GM21367 (cell line): ENCODE results near the gene PTPRD.

ENCODE experiments used
- ATAC-seq: cut with Tn5 transposase; IDR thresholded peaks from one replicate; pipeline ENCODE4 v1.9.1; 2021; ENCODE audit not compliant: unreplicated experiment

PTPRD gene

GRCh38 chr9:8514760-8515159, 2098.0 kb downstream of the PTPRD start:
- no peak for ATAC-seq

- ATAC-seq, result no peak
Observed at GRCh38 chr9:8508671-8509290, 2104.0 kb downstream of the PTPRD start.

GRCh38 chr9:8494571-8494970, 2118.2 kb downstream of the PTPRD start:
- no peak for ATAC-seq

- no peak for ATAC-seq
Observed at GRCh38 chr9:8492679-8493078, 2120.1 kb downstream of the PTPRD start.

- no peak for ATAC-seq
Observed at GRCh38 chr9:8492024-8492423, 2120.8 kb downstream of the PTPRD start.

GRCh38 chr9:8491563-8491962, 2121.2 kb downstream of the PTPRD start:
- ATAC-seq, result no peak

GRCh38 chr9:8489835-8490234, 2123.0 kb downstream of the PTPRD start:
- ATAC-seq, result no peak

GRCh38 chr9:8486095-8486494, 2126.7 kb downstream of the PTPRD start:
- ATAC-seq, result no peak

GRCh38 chr9:8484597-8485191, 2128.1 kb downstream of the PTPRD start:
- ATAC-seq, result no peak

GRCh38 chr9:8477450-8477849, 2135.4 kb downstream of the PTPRD start:
- no peak for ATAC-seq

- no peak for ATAC-seq
Observed at GRCh38 chr9:8474937-8475336, 2137.9 kb downstream of the PTPRD start.

- no peak for ATAC-seq
Observed at GRCh38 chr9:8473244-8474020, 2139.4 kb downstream of the PTPRD start.

GRCh38 chr9:8468045-8468637, 2144.7 kb downstream of the PTPRD start:
- ATAC-seq, result no peak

- no peak for ATAC-seq
Observed at GRCh38 chr9:8457816-8458215, 2155.0 kb downstream of the PTPRD start.

GRCh38 chr9:8457055-8457454, 2155.7 kb downstream of the PTPRD start:
- ATAC-seq, result no peak

- no peak for ATAC-seq
Observed at GRCh38 chr9:8456344-8456743, 2156.5 kb downstream of the PTPRD start.

- ATAC-seq, result no peak
Observed at GRCh38 chr9:8450810-8451545, 2161.8 kb downstream of the PTPRD start.

- ATAC-seq, result no peak
Observed at GRCh38 chr9:8448226-8448625, 2164.6 kb downstream of the PTPRD start.

- no peak for ATAC-seq
Observed at GRCh38 chr9:8447601-8448000, 2165.2 kb downstream of the PTPRD start.

- no peak for ATAC-seq
Observed at GRCh38 chr9:8437876-8438275, 2174.9 kb downstream of the PTPRD start.

- ATAC-seq, result no peak
Observed at GRCh38 chr9:8437259-8437658, 2175.5 kb downstream of the PTPRD start.
